HUES64 (cell line): ENCODE results near the gene UBE2S.
A peak's percentile ranks its signal among the peaks of the same experiment; 100 is the strongest.
"Not testable (repeated sequence)": the region's sequence is repeated elsewhere in the genome, so short reads cannot be mapped to it uniquely, and the experiment has no call there.

ENCODE experiments used
- H3K27ac ChIP-seq: 2 replicates; pipeline ENCODE4 v1.7.0; 2013; ENCODE audit warnings: low read depth, low read length, inconsistent platforms
- H3K27me3 ChIP-seq: 2 replicates; pipeline ENCODE4 v1.6.1; 2013; ENCODE audit warnings: mild to moderate bottlenecking, low read length; ENCODE audit not compliant: insufficient read depth
- H3K36me3 ChIP-seq: 2 replicates; pipeline ENCODE4 v1.6.1; 2013; ENCODE audit warnings: mild to moderate bottlenecking, low read length; ENCODE audit not compliant: insufficient read depth
- H3K4me1 ChIP-seq: 2 replicates; pipeline ENCODE4 v1.6.1; 2013; ENCODE audit warnings: mild to moderate bottlenecking, low read length, moderate library complexity; ENCODE audit not compliant: insufficient read depth
- H3K4me3 ChIP-seq: 2 replicates; pipeline ENCODE4 v1.5.1; 2013; ENCODE audit warnings: mild to moderate bottlenecking, low read length, moderate library complexity
- H3K9ac ChIP-seq: 2 replicates; pipeline ENCODE4 v1.6.1; 2013; ENCODE audit warnings: mild to moderate bottlenecking, low read depth, low read length
- H3K9me3 ChIP-seq: 2 replicates; pipeline ENCODE4 v1.6.1; 2013; ENCODE audit warnings: low read depth, low read length; ENCODE audit not compliant: insufficient read depth
- WGBS: fragments of 150-250, 120-280 bp; methylation state at CpG from one replicate; pipeline ENCODE4 v1.1.7; 2013; ENCODE audit warnings: missing lambda C conversion rate; 5-methylcytosine and 5-hydroxymethylcytosine counted together

UBE2S gene

GRCh38 chr19:55402509-55402908 is 5.1 kb downstream of the UBE2S start:
- Histone ChIP-seq H3K4me1 (peaks cover 12% of the 10 kb centered on the region), H3K9me3 (no peaks in the 10 kb centered on the region), H3K27me3 (no peaks in the 10 kb centered on the region), H3K27ac (no peak overlapping the region; the same call in 1 of the 2 replicates), H3K4me3 (no peak overlapping the region), H3K36me3 (peaks cover 56% of the 10 kb centered on the region), H3K9ac (no peak overlapping the region)
- 100% methylated on average over 1 of the region's 2 CpGs for WGBS

GRCh38 chr19:55401390-55401789 is 6.2 kb downstream of the UBE2S start:
- peaks cover 51% of the 10 kb centered on the region for H3K36me3 ChIP-seq
- WGBS = 93% methylated on average over 14 of the region's 28 CpGs
- not testable (repeated sequence) for H3K27ac ChIP-seq

DNA sequence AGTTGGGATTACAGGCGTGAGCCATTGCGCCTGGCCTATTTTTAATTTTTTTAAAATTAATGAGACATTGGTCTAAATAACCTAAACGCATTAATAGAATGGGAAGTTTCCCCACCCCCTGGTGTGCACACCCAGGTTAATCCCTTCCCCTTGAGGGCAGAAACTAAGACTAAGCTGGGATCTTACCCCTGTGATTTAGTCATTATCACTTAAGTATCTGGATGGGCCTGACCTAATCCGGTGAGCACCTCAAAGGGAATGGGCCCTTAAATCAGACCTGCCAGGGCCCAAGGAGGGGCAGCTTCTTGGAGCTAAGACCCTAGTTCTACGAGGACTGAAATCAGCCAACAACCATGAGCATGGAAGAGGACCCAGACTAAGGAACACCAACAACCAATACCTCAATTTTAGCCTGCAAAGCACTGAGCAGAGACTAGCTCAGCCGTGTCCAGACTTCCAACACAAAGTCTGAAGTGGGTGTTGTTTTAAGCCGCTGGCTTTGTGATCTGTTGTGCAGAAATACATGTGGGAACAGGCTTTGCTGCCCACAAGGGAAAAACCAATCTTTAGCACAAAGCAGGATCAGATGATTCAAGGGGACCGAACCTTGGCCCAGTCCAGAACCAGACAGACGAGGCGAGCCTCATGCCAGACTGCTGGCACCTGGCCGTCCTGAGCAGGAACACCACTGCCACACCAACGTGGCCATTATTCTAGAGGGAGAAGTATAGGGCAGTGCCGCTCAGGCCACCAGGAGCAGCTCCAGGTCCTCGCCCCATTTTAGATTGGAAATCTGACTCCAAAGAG is 7.1 kb downstream of the UBE2S start:
- H3K27ac ChIP-seq = peak overlapping the region; percentile 64; the same call in 1 of the 2 replicates
- H3K9ac ChIP-seq = no peak overlapping the region
- no peaks in the 10 kb centered on the region for H3K9me3 ChIP-seq
- peaks cover 42% of the 10 kb centered on the region for H3K36me3 ChIP-seq
- H3K4me1 ChIP-seq = 0 out of 2 replicates have a peak, but pooled peaks cover under 1% of the 10 kb centered on the region
- no peak overlapping the region for H3K4me3 ChIP-seq
- 93% methylated on average over 14 of the region's 14 CpGs for WGBS
- H3K27me3 ChIP-seq = no peaks in the 10 kb centered on the region

More at GRCh38 chr19:55401390-55401789, 6.2 kb downstream of the UBE2S start:
- not testable (repeated sequence) for H3K4me3 ChIP-seq, H3K9me3 ChIP-seq, H3K4me1 ChIP-seq, H3K27me3 ChIP-seq, H3K9ac ChIP-seq

DNA sequence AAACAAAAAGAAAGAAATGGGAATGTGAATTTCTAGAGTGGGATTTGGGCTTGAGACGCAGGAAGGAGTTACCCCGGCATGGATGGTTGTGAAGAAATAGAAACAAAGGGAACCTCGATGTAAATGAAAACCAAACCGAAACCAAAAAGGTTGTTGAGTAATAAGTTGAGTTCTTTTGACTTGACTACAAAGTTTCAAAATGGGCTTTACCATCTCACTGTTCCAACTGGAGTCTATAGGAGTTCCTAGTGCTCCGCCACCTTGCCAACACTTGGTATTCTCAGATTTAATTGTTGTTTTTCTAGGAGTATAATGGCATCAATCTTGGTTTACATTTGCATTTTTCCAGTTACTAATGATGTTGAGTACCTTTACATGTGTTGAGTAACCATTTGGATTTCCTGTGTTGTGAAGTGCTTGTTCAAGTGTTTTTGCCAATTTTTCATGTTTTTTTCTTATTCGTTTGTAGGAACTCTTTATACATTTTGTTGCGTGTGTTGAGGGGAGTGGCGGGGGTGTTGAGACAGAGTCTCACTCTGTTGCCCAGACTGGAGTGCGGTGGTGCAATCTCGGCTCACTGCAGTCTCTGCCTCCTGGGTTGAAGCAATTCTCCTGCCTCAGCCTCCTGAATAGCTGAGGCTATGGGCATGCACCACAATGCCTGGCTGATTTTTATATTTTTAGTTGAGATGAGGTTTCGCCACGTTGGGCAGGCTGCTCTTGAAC is 9.2 kb downstream of the UBE2S start:
- Histone ChIP-seq H3K4me1 (peaks cover under 1% of the 10 kb centered on the region; the same call in 1 of the 2 replicates), H3K27ac (no peak overlapping the region), H3K4me3 (no peak overlapping the region), H3K27me3 (no peaks in the 10 kb centered on the region), H3K9ac (no peak overlapping the region), H3K9me3 (no peaks in the 10 kb centered on the region), H3K36me3 (peaks cover 26% of the 10 kb centered on the region)
- WGBS = 91% methylated on average over 12 of the region's 12 CpGs

GRCh38 chr19:55392820-55393761 is 14.5 kb downstream of the UBE2S start:
- Histone ChIP-seq H3K9ac (peak overlapping the region; percentile 49; the same call in 1 of the 2 replicates), H3K27ac (peak overlapping the region; percentile 92)

GRCh38 chr19:55391702-55392615 is 15.6 kb downstream of the UBE2S start:
- Histone ChIP-seq H3K36me3 (peaks cover 35% of the 10 kb centered on the region), H3K27me3 (no peaks in the 10 kb centered on the region), H3K9me3 (no peaks in the 10 kb centered on the region), H3K4me3 (no peak overlapping the region), H3K4me1 (peaks cover 15% of the 10 kb centered on the region), H3K27ac (peak overlapping the region; percentile 92; the same call in 1 of the 2 replicates), H3K9ac (no peak overlapping the region)
- 35% methylated on average over 18 of the region's 18 CpGs for WGBS

More at GRCh38 chr19:55392820-55393761, 14.5 kb downstream of the UBE2S start:
- Histone ChIP-seq H3K4me1 (peaks cover 8% of the 10 kb centered on the region), H3K36me3 (peaks cover 24% of the 10 kb centered on the region), H3K27me3 (no peaks in the 10 kb centered on the region), H3K4me3 (no peak overlapping the region), H3K9me3 (no peaks in the 10 kb centered on the region)
- WGBS = 24% methylated on average over 18 of the region's 18 CpGs

DNA sequence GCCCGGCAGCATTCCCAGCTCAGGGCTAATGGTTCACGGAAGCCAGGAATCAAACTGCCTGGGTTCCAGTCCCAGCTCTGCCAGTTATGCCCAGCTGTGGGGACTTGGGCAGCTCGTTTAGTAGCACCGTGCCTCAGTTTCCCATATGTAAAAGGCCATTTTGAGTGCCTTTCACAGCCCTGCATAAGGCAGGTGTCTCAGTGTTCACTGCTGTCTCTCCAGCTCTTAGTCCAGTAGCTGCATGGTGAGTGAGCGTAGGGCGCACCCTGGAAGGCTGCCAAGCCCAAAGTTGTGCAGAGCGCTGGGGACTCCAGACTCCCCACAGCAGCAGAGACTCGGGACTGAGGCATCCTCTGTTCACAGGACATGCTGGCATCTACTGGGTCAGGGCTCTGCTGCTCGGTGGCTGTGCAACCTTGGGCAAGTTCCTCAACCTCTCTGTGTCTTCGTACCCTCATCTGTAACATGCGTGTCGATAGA is 16.4 kb downstream of the UBE2S start:
- Histone ChIP-seq H3K9me3 (no peaks in the 10 kb centered on the region), H3K4me3 (no peak overlapping the region), H3K9ac (no peak overlapping the region), H3K27ac (no peak overlapping the region), H3K36me3 (peaks cover 42% of the 10 kb centered on the region), H3K27me3 (no peaks in the 10 kb centered on the region), H3K4me1 (peaks cover 16% of the 10 kb centered on the region)
- WGBS = 90% methylated on average over 12 of the region's 12 CpGs

GRCh38 chr19:55390461-55390880 is 17.1 kb downstream of the UBE2S start:
- 52% methylated on average over 6 of the region's 7 CpGs for WGBS
- no peaks in the 10 kb centered on the region for H3K9me3 ChIP-seq
- no peak overlapping the region for H3K27ac ChIP-seq
- no peak overlapping the region for H3K4me3 ChIP-seq
- peaks cover 42% of the 10 kb centered on the region for H3K36me3 ChIP-seq
- H3K4me1 ChIP-seq = peaks cover 16% of the 10 kb centered on the region
- H3K27me3 ChIP-seq = no peaks in the 10 kb centered on the region
- no peak overlapping the region for H3K9ac ChIP-seq

DNA sequence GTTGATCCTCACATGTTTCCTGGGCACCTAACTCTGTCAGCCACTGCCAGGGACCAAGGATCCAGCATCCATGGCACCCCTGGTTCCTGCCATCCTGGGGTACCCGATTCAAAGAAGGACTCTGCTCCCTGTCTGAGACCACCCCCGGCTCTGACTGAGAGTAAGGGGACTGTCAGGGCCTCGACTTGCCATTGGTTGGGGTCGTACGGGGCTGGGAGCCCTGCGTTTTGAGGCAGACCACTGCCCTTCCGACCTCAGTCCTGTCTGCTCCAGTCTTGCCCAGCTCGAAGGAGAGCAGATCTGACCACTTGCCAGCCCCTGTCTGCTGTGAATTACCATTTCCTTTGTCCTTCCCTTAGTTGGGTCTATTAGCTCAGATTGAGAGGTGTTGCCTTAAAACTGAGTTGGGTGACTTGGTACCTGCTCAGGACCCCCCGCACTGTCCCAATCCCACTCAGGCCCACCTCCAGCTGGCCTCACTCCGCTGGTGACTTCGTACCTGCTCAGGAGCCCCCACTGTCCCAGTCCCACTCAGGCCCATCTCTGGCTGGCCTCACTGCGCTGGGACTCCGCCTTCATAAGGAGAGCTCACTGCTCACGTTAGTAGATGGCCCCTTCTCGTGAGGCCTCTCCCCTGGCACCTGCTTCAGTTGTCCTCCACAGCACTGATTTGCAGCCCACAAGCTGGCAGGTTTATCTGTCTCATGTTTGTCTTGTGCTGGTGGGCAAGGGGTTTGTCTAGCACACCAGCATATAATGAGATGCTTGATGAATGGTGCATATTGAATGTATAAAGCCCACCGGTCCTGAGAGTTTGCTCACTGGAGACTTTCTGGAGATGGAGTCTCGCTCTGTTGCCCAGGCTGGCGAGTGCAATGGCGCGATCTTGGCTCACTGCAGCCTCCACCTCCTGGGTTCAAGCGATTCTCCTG is 17.9 kb downstream of the UBE2S start:
- Histone ChIP-seq H3K9ac (no peak overlapping the region), H3K36me3 (peaks cover 42% of the 10 kb centered on the region), H3K27ac (no peak overlapping the region; the same call in 1 of the 2 replicates), H3K4me3 (no peak overlapping the region), H3K9me3 (no peaks in the 10 kb centered on the region), H3K4me1 (peaks cover 18% of the 10 kb centered on the region), H3K27me3 (no peaks in the 10 kb centered on the region)
- 84% methylated on average over 21 of the region's 21 CpGs for WGBS
